Liver (tissue), 9 donors: ENCODE results near the gene GRID1. TPM values are rescaled to one million over a fixed set of nuclear protein-coding genes. Genes with fewer than 3 reads are reported as not detected.

ENCODE experiments used
- DNase-seq: peaks from one replicate; pipeline ENCODE4 v3.0.0-alpha.2; 2017; ENCODE audit warnings: low spot score
- H3K27ac ChIP-seq, 2 donors: one replicate each; pipeline ENCODE4 v1.7.0; 2013; ENCODE audit warnings: inconsistent platforms in 2 of 2, low read length in 2 of 2, control low read depth in 1 of 2, low read depth in 1 of 2, mild to moderate bottlenecking in 1 of 2
- H3K27me3 ChIP-seq, 4 donors: one replicate each; pipeline versions ENCODE4 v1.6.1 to v1.7.0; 2013; ENCODE audit warnings: low read length in 3 of 4, inconsistent platforms in 1 of 4, mild to moderate bottlenecking in 1 of 4, moderate library complexity in 1 of 4; ENCODE audit not compliant: control insufficient read depth in 4 of 4, insufficient read depth in 4 of 4
- H3K36me3 ChIP-seq, 4 donors: one replicate each; pipeline versions ENCODE4 v1.6.1 to v1.7.0; 2013; ENCODE audit warnings: low read length in 3 of 4, mild to moderate bottlenecking in 3 of 4, low read depth in 1 of 4, moderate library complexity in 1 of 4; ENCODE audit not compliant: control insufficient read depth in 4 of 4, insufficient read depth in 3 of 4
- H3K4me1 ChIP-seq, 4 donors: one replicate each; pipeline versions ENCODE4 v1.6.1 to v1.7.0; 2013; ENCODE audit warnings: low read length in 3 of 4, mild to moderate bottlenecking in 3 of 4, moderate library complexity in 1 of 4; ENCODE audit not compliant: control insufficient read depth in 4 of 4, insufficient read depth in 4 of 4
- H3K4me3 ChIP-seq, 3 donors: one replicate each; pipeline versions ENCODE4 v1.6.1 to v1.7.0; 2013; ENCODE audit warnings: low read length in 3 of 3, control low read depth in 1 of 3, low read depth in 1 of 3, mild to moderate bottlenecking in 1 of 3
- H3K9ac ChIP-seq, 2 donors: one replicate each; pipeline ENCODE4 v1.7.0; 2013; ENCODE audit warnings: low read length in 2 of 2, mild to moderate bottlenecking in 2 of 2, moderate library complexity in 2 of 2, control low read depth in 1 of 2, low read depth in 1 of 2
- H3K9me3 ChIP-seq, 4 donors: one replicate each; pipeline versions ENCODE4 v1.6.1 to v1.7.0; 2013; ENCODE audit warnings: low read length in 3 of 4; ENCODE audit not compliant: control insufficient read depth in 4 of 4
- ATF3 ChIP-seq: IDR thresholded peaks from 2 replicates; pipeline ENCODE4 v1.6.1; 2016; ENCODE audit warnings: antibody characterized with exemption
- EGR1 ChIP-seq, 2 donors: IDR thresholded peaks; 2 replicates each; pipeline ENCODE4 v1.6.1; 2016 to 2018; ENCODE audit warnings: antibody characterized with exemption in 2 of 2, low read depth in 2 of 2
- FOXA1 ChIP-seq: IDR thresholded peaks from 2 replicates; pipeline ENCODE4 v1.6.1; 2016; ENCODE audit warnings: antibody characterized with exemption
- FOXA2 ChIP-seq: IDR thresholded peaks from 2 replicates; pipeline ENCODE4 v1.6.1; 2016; ENCODE audit warnings: antibody characterized with exemption
- GABPA ChIP-seq, 2 donors: IDR thresholded peaks in 1 of 2; conservative IDR thresholded peaks in 1 of 2; 2 replicates each; pipeline ENCODE4 v1.6.1; 2016; ENCODE audit warnings: antibody characterized with exemption in 2 of 2, mild to moderate bottlenecking in 1 of 2, moderate library complexity in 1 of 2
- HNF4A ChIP-seq, 2 donors: conservative IDR thresholded peaks; 2 replicates each; pipeline ENCODE4 v1.6.1; 2016; ENCODE audit warnings: antibody characterized with exemption in 2 of 2, mild to moderate bottlenecking in 2 of 2
- HNF4G ChIP-seq: IDR thresholded peaks from 2 replicates; pipeline ENCODE4 v1.6.1; 2016; ENCODE audit warnings: antibody characterized with exemption
- JUND ChIP-seq, 2 donors: IDR thresholded peaks; 2 replicates each; pipeline ENCODE4 v1.6.1; 2016; ENCODE audit warnings: antibody characterized with exemption in 2 of 2
- MAX ChIP-seq: IDR thresholded peaks from 2 replicates; pipeline ENCODE4 v1.6.1; 2016; ENCODE audit warnings: antibody characterized with exemption
- RAD21 ChIP-seq, 2 donors: IDR thresholded peaks; 2 replicates each; pipeline ENCODE4 v1.6.1; 2016; ENCODE audit warnings: antibody characterized with exemption in 2 of 2, mild to moderate bottlenecking in 2 of 2
- RXRA ChIP-seq, 2 donors: IDR thresholded peaks; 2 replicates each; pipeline ENCODE4 v1.6.1; 2017 to 2018; ENCODE audit warnings: antibody characterized with exemption in 2 of 2, mild to moderate bottlenecking in 1 of 2
- SP1 ChIP-seq: IDR thresholded peaks from 2 replicates; pipeline ENCODE4 v1.6.1; 2018; ENCODE audit warnings: antibody characterized with exemption, mild to moderate bottlenecking
- TAF1 ChIP-seq: conservative IDR thresholded peaks from 2 replicates; pipeline ENCODE4 v1.6.1; 2016; ENCODE audit warnings: antibody characterized with exemption, mild to moderate bottlenecking
- YY1 ChIP-seq: IDR thresholded peaks from 2 replicates; pipeline ENCODE4 v1.6.1; 2016; ENCODE audit warnings: antibody characterized with exemption, mild to moderate bottlenecking
- ZBTB33 ChIP-seq: IDR thresholded peaks from 2 replicates; pipeline ENCODE4 v1.6.1; 2016; ENCODE audit warnings: antibody characterized with exemption
- WGBS: extraction: QIAGEN DNeasy Blood & Tissue Kit; methylation state at CpG from one replicate; pipeline ENCODE4 v1.1.7; 2013; 5-methylcytosine and 5-hydroxymethylcytosine counted together
- polyA plus RNA-seq, 2 donors: library from polyadenylated mRNA; stranded (reverse) in 1 of 2; unstranded in 1 of 2; fragments of 200-250 nt in 1 of 2; fragments of >200 nt in 1 of 2; fragmentation: Nextera tagmentation in 1 of 2; extraction: Ambion mirVana in 1 of 2; gene quantifications; one replicate each; pipeline versions ENCODE4 v1.2.1 to v1.2.3, GENCODE V29; 2013 to 2015
- total RNA-seq, 2 donors: library from RNA; depleted of rRNA; stranded (reverse); fragments of >200 nt; gene quantifications; one replicate each; pipeline ENCODE4 v1.2.3, GENCODE V29; 2014
- TF ChIP-seq, protein P1 (sequence below): IDR thresholded peaks from 2 replicates; pipeline ENCODE4 v1.6.1; 2016; ENCODE audit warnings: antibody characterized with exemption, mild to moderate bottlenecking
- TF ChIP-seq, protein P2 (sequence below): fragments of 150-350 bp; IDR thresholded peaks from 2 replicates; pipeline ENCODE4 v1.5.1; 2017; ENCODE audit warnings: improper control_type of control experiment, low read depth, low read length; ENCODE audit not compliant: missing input control
- donor health status: healthy.
- donor health status: healthy.
- donor health status: healthy.
- donor health status: healthy.
- donor health status: healthy.

GRID1 gene
- total and polyA plus RNA-seq, 4 donors: 0.09 to 0.17 (median 0.14) TPM; not detected in 1

DNA sequence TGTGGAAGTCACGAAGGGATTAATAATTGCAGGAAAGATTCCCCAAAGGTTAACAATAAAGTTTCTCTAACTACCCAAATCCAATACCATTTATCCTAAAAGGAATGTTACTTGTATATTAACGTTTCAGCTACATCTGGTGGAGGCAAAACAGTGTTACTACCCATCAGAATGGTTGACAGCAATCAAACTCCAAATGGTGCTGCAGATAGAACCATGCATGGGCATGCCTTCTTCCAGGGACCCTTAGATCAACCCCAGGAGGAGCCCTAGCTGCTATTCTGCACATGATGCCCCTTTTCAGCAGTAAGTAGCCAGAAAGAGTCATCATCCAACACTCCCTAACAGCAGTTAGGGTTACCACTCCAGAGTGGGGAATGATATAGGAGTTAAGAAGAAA is 336.3 kb downstream of the GRID1 start:
- no peaks in the 10 kb centered on the region for H3K27me3 ChIP-seq
- H3K9ac ChIP-seq: no peak overlapping the region
- TF ChIP-seq GABPA (IDR thresholded peaks at IDR 0.05 in 1 of 2, conservative IDR thresholded peaks at IDR 0.05 in 1 of 2) (no peak), FOXA1 (no peak), SP1 (no peak), MAX (no peak), YY1 (no peak), TAF1 (no peak), EGR1 (IDR thresholded peaks at IDR 0.05; ENCODE audit: low read depth in 2 of 2) (no peak), RXRA (IDR thresholded peaks at IDR 0.05) (no peak), ZBTB33 (no peak)
- TF ChIP-seq, protein P1, sequence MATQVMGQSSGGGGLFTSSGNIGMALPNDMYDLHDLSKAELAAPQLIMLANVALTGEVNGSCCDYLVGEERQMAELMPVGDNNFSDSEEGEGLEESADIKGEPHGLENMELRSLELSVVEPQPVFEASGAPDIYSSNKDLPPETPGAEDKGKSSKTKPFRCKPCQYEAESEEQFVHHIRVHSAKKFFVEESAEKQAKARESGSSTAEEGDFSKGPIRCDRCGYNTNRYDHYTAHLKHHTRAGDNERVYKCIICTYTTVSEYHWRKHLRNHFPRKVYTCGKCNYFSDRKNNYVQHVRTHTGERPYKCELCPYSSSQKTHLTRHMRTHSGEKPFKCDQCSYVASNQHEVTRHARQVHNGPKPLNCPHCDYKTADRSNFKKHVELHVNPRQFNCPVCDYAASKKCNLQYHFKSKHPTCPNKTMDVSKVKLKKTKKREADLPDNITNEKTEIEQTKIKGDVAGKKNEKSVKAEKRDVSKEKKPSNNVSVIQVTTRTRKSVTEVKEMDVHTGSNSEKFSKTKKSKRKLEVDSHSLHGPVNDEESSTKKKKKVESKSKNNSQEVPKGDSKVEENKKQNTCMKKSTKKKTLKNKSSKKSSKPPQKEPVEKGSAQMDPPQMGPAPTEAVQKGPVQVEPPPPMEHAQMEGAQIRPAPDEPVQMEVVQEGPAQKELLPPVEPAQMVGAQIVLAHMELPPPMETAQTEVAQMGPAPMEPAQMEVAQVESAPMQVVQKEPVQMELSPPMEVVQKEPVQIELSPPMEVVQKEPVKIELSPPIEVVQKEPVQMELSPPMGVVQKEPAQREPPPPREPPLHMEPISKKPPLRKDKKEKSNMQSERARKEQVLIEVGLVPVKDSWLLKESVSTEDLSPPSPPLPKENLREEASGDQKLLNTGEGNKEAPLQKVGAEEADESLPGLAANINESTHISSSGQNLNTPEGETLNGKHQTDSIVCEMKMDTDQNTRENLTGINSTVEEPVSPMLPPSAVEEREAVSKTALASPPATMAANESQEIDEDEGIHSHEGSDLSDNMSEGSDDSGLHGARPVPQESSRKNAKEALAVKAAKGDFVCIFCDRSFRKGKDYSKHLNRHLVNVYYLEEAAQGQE: no peak
- TF ChIP-seq, protein P2, sequence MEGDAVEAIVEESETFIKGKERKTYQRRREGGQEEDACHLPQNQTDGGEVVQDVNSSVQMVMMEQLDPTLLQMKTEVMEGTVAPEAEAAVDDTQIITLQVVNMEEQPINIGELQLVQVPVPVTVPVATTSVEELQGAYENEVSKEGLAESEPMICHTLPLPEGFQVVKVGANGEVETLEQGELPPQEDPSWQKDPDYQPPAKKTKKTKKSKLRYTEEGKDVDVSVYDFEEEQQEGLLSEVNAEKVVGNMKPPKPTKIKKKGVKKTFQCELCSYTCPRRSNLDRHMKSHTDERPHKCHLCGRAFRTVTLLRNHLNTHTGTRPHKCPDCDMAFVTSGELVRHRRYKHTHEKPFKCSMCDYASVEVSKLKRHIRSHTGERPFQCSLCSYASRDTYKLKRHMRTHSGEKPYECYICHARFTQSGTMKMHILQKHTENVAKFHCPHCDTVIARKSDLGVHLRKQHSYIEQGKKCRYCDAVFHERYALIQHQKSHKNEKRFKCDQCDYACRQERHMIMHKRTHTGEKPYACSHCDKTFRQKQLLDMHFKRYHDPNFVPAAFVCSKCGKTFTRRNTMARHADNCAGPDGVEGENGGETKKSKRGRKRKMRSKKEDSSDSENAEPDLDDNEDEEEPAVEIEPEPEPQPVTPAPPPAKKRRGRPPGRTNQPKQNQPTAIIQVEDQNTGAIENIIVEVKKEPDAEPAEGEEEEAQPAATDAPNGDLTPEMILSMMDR: no peak
- no peaks in the 10 kb centered on the region for H3K36me3 ChIP-seq
- DNase-seq: no peak
- no peaks in the 10 kb centered on the region for H3K9me3 ChIP-seq
- H3K27ac ChIP-seq: no peak overlapping the region
- 52% methylated on average over 2 of the region's 2 CpGs for WGBS
- H3K4me3 ChIP-seq: no peak overlapping the region
- peaks cover 0 to 3% (median 0%) of the 10 kb centered on the region in 4 donors for H3K4me1 ChIP-seq

GRCh38 chr10:86027346-86027745 is 339.2 kb downstream of the GRID1 start:
- WGBS: 79% methylated on average over 2 of the region's 2 CpGs
- Histone ChIP-seq H3K27ac (no peak overlapping the region), H3K36me3 (no peaks in the 10 kb centered on the region), H3K4me3 (no peak overlapping the region), H3K9ac (no peak overlapping the region), H3K27me3 (no peaks in the 10 kb centered on the region), H3K9me3 (no peaks in the 10 kb centered on the region), H3K4me1 (peaks cover 0 to 3% (median 0%) of the 10 kb centered on the region in 4 donors)
- no peak for DNase-seq
- TF ChIP-seq, protein P1: no peak
- no peak for TF ChIP-seq MAX
- no peak for TF ChIP-seq EGR1 (IDR thresholded peaks at IDR 0.05; ENCODE audit: low read depth in 2 of 2)
- no peak for TF ChIP-seq FOXA2
- no peak for TF ChIP-seq GABPA (IDR thresholded peaks at IDR 0.05 in 1 of 2, conservative IDR thresholded peaks at IDR 0.05 in 1 of 2)
- TF ChIP-seq HNF4G: no peak
- no peak for TF ChIP-seq TAF1
- TF ChIP-seq JUND (IDR thresholded peaks at IDR 0.05): no peak
- no peak for TF ChIP-seq HNF4A (conservative IDR thresholded peaks at IDR 0.05)
- no peak for TF ChIP-seq RXRA (IDR thresholded peaks at IDR 0.05)
- TF ChIP-seq FOXA1: no peak
- TF ChIP-seq ATF3: no peak
- no peak for TF ChIP-seq RAD21 (IDR thresholded peaks at IDR 0.05)
- no peak for TF ChIP-seq YY1
- TF ChIP-seq ZBTB33: no peak
